ENCODE measurements around the gene KLHDC4. TPM values are rescaled to one million over a fixed set of nuclear protein-coding genes. Genes with fewer than 3 reads are reported as not detected.
A peak's percentile ranks its signal among the peaks of the same experiment; 100 is the strongest.

The KLHDC4 gene
- total and polyA plus RNA-seq, 10 of the 15 experiments (the other 5 are each of a cell fraction or from before 2014, with no cell fraction given), result 0.80 to 62.1 (median 32.8) TPM

DNA sequence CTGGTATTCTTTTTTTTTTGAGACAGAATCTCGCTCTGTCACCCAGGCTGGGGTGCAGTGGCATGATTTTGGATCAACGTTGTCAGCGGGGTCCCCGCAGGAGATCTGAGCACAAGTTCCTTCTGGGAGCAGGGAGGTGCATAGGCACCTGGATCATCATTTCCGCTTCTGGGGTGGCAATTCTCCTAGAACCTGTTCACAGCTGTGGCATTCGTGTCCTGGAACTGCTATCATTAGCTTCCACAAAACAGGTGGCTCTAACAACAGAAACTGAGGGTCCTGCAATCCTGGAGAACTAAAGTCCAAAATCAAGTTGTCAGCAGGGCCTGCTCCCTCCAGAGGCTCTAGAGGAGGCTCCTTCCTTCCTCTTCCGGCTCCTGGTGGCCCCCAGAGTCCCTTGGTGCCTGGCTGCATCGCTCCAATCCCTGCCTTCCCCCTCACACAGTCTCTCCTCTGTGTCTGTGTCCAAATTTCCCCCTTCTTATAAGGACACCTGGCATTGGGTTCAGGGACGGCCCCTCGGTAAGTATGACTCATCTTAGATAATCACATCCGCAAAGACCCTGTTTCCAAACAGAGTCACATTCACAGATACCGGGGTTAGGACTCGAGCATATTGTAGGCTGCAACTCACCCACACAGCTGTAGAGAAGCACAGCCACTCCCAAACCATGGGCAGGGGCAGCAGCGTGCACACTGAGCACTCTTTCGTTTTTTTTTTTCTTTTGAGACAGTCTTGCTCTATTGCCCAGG lies 43.5 kb upstream of the KLHDC4 start (continued):
- TF ChIP-seq ZNF687 (IDR thresholded peaks at IDR 0.05), result no peak
- peak; percentile 61; the same call in 1 of the 2 replicates for TF ChIP-seq MEF2A (IDR thresholded peaks at IDR 0.05; ENCODE audit: insufficient read depth, low read depth, low read length)
- TF ChIP-seq ZNF274 (IDR thresholded peaks at IDR 0.05; ENCODE audit: insufficient read depth, insufficient read length), result no peak
- 0 out of 2 replicates have a peak, but pooled peaks have one; percentile 48 for TF ChIP-seq IRF4 (IDR thresholded peaks at IDR 0.05; ENCODE audit: low read depth, low read length)
- 0 out of 2 replicates have a peak, but pooled peaks have one; percentile 23 for TF ChIP-seq CREB1 (IDR thresholded peaks at IDR 0.05; ENCODE audit: low read depth)
- TF ChIP-seq ZNF622 (IDR thresholded peaks at IDR 0.05), result no peak
- TF ChIP-seq ESRRA (IDR thresholded peaks at IDR 0.05; ENCODE audit: low read length), result no peak
- TF ChIP-seq HDAC2 (IDR thresholded peaks at IDR 0.05), result no peak
- TF ChIP-seq STAT3 (IDR thresholded peaks at IDR 0.05; ENCODE audit: low read depth, low read length), result no peak
- peak; percentile 47; the same call in 1 of the 2 replicates for TF ChIP-seq PAX5 (IDR thresholded peaks at IDR 0.05; ENCODE audit: borderline replicate concordance, low read depth, low read length)
- peak; percentile 83 for TF ChIP-seq FOXM1 (IDR thresholded peaks at IDR 0.05; ENCODE audit: low read depth, low read length)
- no peak for TF ChIP-seq PBX3 (IDR thresholded peaks at IDR 0.05; ENCODE audit: insufficient replicate concordance, low read depth, low read length)
- peak; percentile 46 to 57; a peak in 3 of 4 replicates for TF ChIP-seq BHLHE40 (IDR thresholded peaks at IDR 0.05; ENCODE audit: borderline replicate concordance in 1 of 2, low read depth in 2 of 2, low read length in 1 of 2)
- TF ChIP-seq JUNB (IDR thresholded peaks at IDR 0.05), result peak; percentile 75
- TF ChIP-seq BCL3 (IDR thresholded peaks at IDR 0.05; ENCODE audit: borderline replicate concordance, insufficient read depth, low read depth, low read length, poor library complexity, severe bottlenecking), result peak; percentile 83
- peak; percentile 77 for TF ChIP-seq MTA2 (IDR thresholded peaks at IDR 0.05; ENCODE audit: low read depth)
- peak; percentile 77; the same call in 1 of the 2 replicates for TF ChIP-seq CREM (IDR thresholded peaks at IDR 0.05; ENCODE audit: low read depth)
- peak; percentile 13; the same call in 1 of the 2 replicates for TF ChIP-seq ATF2 (IDR thresholded peaks at IDR 0.05; ENCODE audit: low read length)
- TF ChIP-seq ZZZ3 (IDR thresholded peaks at IDR 0.05; ENCODE audit: control insufficient read depth, insufficient read length, low read depth), result no peak

Measured in GM12878 (cell line).